H1 (cell line): ENCODE measurements around the gene LBH.

Experiments used
- TAF1 ChIP-seq: IDR thresholded peaks from 2 replicates; pipeline ENCODE4 v1.6.1; 2011; ENCODE audit warnings: mild to moderate bottlenecking, low read depth, low read length
- TF ChIP-seq, protein P1 (sequence below): IDR thresholded peaks from 2 replicates; pipeline ENCODE4 v1.6.1; 2012; ENCODE audit warnings: inconsistent platforms

DNA sequence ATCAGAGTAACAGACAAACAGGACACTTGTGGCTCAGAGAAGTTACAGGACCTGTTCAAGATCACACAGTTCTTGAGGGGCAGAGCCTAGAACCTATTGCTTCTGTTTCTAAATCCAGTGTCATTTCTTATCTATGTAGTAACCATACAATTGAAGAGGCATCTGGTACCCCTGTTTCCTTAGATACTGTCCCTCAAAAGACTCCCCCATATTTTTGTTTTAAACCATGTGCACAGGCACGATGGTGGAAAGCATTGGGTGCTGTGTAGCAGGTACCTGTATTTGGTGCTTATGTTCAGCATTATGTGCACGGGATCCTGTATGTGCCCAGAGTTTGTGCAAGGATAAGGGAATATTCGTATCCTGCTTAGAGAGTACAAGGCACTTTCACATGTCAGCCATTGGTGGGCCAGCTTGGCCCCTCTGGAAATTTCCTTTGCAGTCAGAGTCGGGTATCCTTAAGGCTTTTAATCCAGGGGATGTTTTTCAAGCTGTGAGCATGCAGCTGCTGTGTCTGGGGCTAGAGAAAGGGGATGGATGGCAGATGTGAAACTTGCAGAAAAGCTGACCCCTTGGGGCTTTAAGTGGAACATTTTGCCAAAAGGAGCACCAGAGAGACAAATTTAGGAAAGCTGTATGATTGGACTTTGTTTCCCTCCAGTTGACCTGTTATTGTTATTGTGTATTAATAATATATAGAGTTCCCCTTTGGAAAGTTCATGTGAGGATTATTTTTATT, 2.1 kb downstream of the LBH start:
- TF ChIP-seq, protein P1, sequence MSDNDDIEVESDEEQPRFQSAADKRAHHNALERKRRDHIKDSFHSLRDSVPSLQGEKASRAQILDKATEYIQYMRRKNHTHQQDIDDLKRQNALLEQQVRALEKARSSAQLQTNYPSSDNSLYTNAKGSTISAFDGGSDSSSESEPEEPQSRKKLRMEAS = no peak
- no peak for TF ChIP-seq TAF1
